ENCODE results near the gene MOG.

The MOG gene

DNA sequence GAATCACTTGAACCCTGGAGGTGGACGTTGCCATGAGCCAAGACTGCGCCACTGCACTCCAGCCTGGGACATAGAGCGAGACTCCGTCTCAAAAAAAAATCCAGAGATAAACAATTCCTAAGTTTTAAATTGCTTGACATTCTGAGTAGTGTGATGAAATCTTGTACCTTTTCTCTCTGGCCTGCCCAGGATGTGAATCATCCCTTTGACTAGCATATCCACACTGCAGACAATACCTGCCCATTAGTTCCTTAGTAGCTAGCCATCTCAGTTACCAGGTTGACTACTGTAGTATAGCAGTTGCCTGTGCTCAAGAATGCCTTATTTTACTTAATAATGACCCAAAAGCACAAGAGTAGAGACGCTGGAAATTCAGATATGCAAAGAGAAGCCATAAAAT is 21.2 kb downstream of the MOG start:
- Histone ChIP-seq H4K20me1 (ENCODE audit: insufficient read depth, low read length) (no peaks in the 10 kb centered on the region), H3K27ac (ENCODE audit: low read length) (no peak overlapping the region), H3K4me1 (ENCODE audit: low read length) (no peaks in the 10 kb centered on the region), H3K9ac (ENCODE audit: low read length) (no peak overlapping the region), H3K9me3 (ENCODE audit: insufficient read depth, low read length) (no peaks in the 10 kb centered on the region), H3K4me3 (ENCODE audit: low read length) (no peak overlapping the region), H3K27me3 (ENCODE audit: low read depth, low read length) (no peaks in the 10 kb centered on the region), H3K36me3 (replicated peaks; ENCODE audit: low read depth, low read length) (no peaks in the 10 kb centered on the region), H2AFZ (ENCODE audit: low read depth, low read length) (no peak overlapping the region), H3K79me2 (ENCODE audit: low read length) (no peaks in the 10 kb centered on the region), H3K4me2 (ENCODE audit: low read length) (no peak overlapping the region)
- no peak for TF ChIP-seq EZH2phosphoT487 (IDR thresholded peaks at IDR 0.05; ENCODE audit: low read depth)
- TF ChIP-seq, protein P1, sequence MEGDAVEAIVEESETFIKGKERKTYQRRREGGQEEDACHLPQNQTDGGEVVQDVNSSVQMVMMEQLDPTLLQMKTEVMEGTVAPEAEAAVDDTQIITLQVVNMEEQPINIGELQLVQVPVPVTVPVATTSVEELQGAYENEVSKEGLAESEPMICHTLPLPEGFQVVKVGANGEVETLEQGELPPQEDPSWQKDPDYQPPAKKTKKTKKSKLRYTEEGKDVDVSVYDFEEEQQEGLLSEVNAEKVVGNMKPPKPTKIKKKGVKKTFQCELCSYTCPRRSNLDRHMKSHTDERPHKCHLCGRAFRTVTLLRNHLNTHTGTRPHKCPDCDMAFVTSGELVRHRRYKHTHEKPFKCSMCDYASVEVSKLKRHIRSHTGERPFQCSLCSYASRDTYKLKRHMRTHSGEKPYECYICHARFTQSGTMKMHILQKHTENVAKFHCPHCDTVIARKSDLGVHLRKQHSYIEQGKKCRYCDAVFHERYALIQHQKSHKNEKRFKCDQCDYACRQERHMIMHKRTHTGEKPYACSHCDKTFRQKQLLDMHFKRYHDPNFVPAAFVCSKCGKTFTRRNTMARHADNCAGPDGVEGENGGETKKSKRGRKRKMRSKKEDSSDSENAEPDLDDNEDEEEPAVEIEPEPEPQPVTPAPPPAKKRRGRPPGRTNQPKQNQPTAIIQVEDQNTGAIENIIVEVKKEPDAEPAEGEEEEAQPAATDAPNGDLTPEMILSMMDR (IDR thresholded peaks at IDR 0.05; ENCODE audit: low read depth, low read length) = no peak

DNA sequence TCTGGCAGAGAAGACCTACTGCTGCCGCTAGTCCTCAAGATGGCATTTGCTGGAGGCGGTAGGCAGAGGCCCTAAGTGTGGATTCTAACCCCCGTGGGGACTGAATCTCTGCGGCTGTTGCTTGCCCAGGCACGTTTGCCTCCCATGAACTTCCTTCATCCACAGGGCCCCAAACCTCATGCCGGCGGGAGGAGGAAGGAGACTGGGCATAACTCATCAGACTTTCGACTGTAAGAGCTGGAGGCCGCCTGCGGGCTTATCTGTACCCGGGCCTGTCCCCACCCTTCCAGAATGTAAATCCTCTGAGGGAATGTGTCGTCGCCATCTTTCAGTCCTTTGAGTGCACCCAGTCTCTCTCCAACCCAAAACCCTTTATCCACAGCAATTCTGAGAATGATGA is 23.1 kb downstream of the MOG start:
- H2AFZ ChIP-seq (ENCODE audit: low read depth, low read length) = no peak overlapping the region
- no peak overlapping the region for H3K9ac ChIP-seq (ENCODE audit: low read length)
- TF ChIP-seq EZH2phosphoT487 (IDR thresholded peaks at IDR 0.05; ENCODE audit: low read depth) = no peak
- TF ChIP-seq, protein P1 (IDR thresholded peaks at IDR 0.05; ENCODE audit: low read depth, low read length) = no peak
- no peak overlapping the region for H3K4me2 ChIP-seq (ENCODE audit: low read length)
- no peaks in the 10 kb centered on the region for H3K27me3 ChIP-seq (ENCODE audit: low read depth, low read length)
- no peaks in the 10 kb centered on the region for H3K9me3 ChIP-seq (ENCODE audit: insufficient read depth, low read length)
- H3K36me3 ChIP-seq (replicated peaks; ENCODE audit: low read depth, low read length) = no peaks in the 10 kb centered on the region
- H3K79me2 ChIP-seq (ENCODE audit: low read length) = no peaks in the 10 kb centered on the region
- H3K4me1 ChIP-seq (ENCODE audit: low read length) = no peaks in the 10 kb centered on the region
- H4K20me1 ChIP-seq (ENCODE audit: insufficient read depth, low read length) = no peaks in the 10 kb centered on the region
- no peak overlapping the region for H3K27ac ChIP-seq (ENCODE audit: low read length)
- H3K4me3 ChIP-seq (ENCODE audit: low read length) = no peak overlapping the region

DNA sequence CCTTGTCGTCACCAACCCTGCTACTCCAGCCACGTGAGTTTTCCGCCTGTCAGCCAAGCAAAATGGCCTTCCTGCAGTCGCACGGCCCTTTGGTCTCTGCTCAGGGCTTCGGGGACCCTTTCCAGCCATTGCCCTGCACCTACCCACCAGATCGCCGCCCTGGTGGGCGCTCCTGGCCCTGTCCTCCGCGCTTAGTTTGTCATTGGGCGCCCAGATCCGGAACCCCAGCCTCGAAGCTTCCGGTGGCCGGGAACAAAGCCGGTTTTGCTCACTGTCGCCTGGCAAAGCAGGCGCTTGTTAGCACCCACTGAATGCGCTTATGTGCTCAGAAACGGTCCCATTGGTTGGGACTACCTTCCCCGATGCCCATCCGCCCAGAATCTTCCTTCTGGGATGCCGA is 23.5 kb downstream of the MOG start:
- Histone ChIP-seq H3K27ac (ENCODE audit: low read length) (no peak overlapping the region), H3K9ac (ENCODE audit: low read length) (no peak overlapping the region), H3K4me3 (ENCODE audit: low read length) (no peak overlapping the region), H4K20me1 (ENCODE audit: insufficient read depth, low read length) (no peaks in the 10 kb centered on the region), H3K9me3 (ENCODE audit: insufficient read depth, low read length) (no peaks in the 10 kb centered on the region), H2AFZ (ENCODE audit: low read depth, low read length) (no peak overlapping the region), H3K4me2 (ENCODE audit: low read length) (no peak overlapping the region), H3K4me1 (ENCODE audit: low read length) (no peaks in the 10 kb centered on the region), H3K36me3 (replicated peaks; ENCODE audit: low read depth, low read length) (no peaks in the 10 kb centered on the region), H3K79me2 (ENCODE audit: low read length) (no peaks in the 10 kb centered on the region), H3K27me3 (ENCODE audit: low read depth, low read length) (no peaks in the 10 kb centered on the region)
- TF ChIP-seq EZH2phosphoT487 (IDR thresholded peaks at IDR 0.05; ENCODE audit: low read depth) = no peak
- TF ChIP-seq, protein P1 (IDR thresholded peaks at IDR 0.05; ENCODE audit: low read depth, low read length) = no peak

DNA sequence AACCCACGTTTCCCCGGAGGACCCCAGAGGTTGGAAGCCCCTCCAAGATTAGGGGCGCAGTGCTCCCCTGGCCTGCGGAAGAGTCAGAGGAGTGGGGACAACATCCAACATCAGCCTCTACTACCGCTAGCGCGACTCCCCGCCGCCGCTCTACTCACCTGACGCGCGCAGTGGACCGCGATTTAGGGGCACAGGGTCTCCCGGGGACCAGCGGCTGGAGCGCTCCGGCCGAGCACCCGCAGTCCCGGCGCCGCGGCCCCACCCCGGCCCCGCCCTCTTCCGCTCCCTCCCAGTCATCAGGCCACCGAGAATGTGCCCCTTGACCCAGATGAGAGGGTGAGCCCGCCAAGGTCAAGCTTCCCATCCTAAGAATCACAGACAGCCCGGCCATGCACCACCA is 24.0 kb downstream of the MOG start, which contains the start of gene ZFP57:
Gene ZFP57, minus strand, starts transcription at position 249 of the 400 bp plus-strand sequence. CDS start 4,149 bp downstream, outside the sequence.
- Histone ChIP-seq H3K4me3 (ENCODE audit: low read length) (no peak within 1 kb of the TSS), H3K9ac (ENCODE audit: low read length) (no peak within 1 kb of the TSS), H3K27me3 (ENCODE audit: low read depth, low read length) (no peaks in the 10 kb centered on the region), H4K20me1 (ENCODE audit: insufficient read depth, low read length) (no peaks in the 10 kb centered on the region), H3K36me3 (replicated peaks; ENCODE audit: low read depth, low read length) (no peaks in the 10 kb centered on the region), H3K4me2 (ENCODE audit: low read length) (no peak within 1 kb of the TSS), H3K79me2 (ENCODE audit: low read length) (no peaks in the 10 kb centered on the region), H2AFZ (ENCODE audit: low read depth, low read length) (no peak within 1 kb of the TSS), H3K27ac (ENCODE audit: low read length) (no peak within 1 kb of the TSS), H3K9me3 (ENCODE audit: insufficient read depth, low read length) (no peaks in the 10 kb centered on the region), H3K4me1 (ENCODE audit: low read length) (no peaks in the 10 kb centered on the region)
- TF ChIP-seq, protein P1 (IDR thresholded peaks at IDR 0.05; ENCODE audit: low read depth, low read length) = no peak
- no peak for TF ChIP-seq EZH2phosphoT487 (IDR thresholded peaks at IDR 0.05; ENCODE audit: low read depth)

Measured in OCI-LY3 (cell line).